GM23338 (cell line): ENCODE results near the gene ZDHHC6. TPM values are rescaled to one million over a fixed set of nuclear protein-coding genes. Genes with fewer than 3 reads are reported as not detected.

Source experiments
- ATAC-seq: fragments of 200-7000 bp; cut with Tn5 transposase; 3 replicates; pipeline ENCODE4 v1.9.1; 2020
- DNase-seq: peaks from one replicate; pipeline ENCODE4 v3.0.0-alpha.2; 2015; ENCODE audit warnings: low spot score
- H2AFZ ChIP-seq: fragments of 200-600 bp; sonication (generic); 2 replicates; pipeline ENCODE4 v1.8.0; 2016; ENCODE audit warnings: antibody characterized with exemption, mild to moderate bottlenecking, moderate library complexity
- H3F3A ChIP-seq: fragments of 200-600 bp; sonication (generic); replicated peaks from 2 replicates; pipeline ENCODE4 v1.8.0; 2017; ENCODE audit warnings: antibody characterized with exemption, mixed run types, low read depth
- H3K27ac ChIP-seq: fragments of 200-600 bp; sonication (generic); 2 replicates; pipeline ENCODE4 v1.6.1; 2016; ENCODE audit warnings: low read depth
- H3K27me3 ChIP-seq: fragments of 200-600 bp; sonication (generic); 2 replicates; pipeline ENCODE4 v1.8.0; 2016; ENCODE audit warnings: mild to moderate bottlenecking, mixed run types, moderate library complexity; ENCODE audit not compliant: insufficient read depth
- H3K36me3 ChIP-seq: fragments of 200-600 bp; sonication (generic); 2 replicates; pipeline ENCODE4 v1.8.0; 2016; ENCODE audit warnings: mild to moderate bottlenecking; ENCODE audit not compliant: insufficient read depth
- H3K4me1 ChIP-seq: fragments of 200-600 bp; sonication (generic); 2 replicates; pipeline ENCODE4 v1.8.0; 2016; ENCODE audit warnings: mild to moderate bottlenecking, moderate library complexity; ENCODE audit not compliant: insufficient read depth
- H3K4me2 ChIP-seq: fragments of 200-600 bp; sonication (generic); 2 replicates; pipeline ENCODE4 v1.7.1; 2017; ENCODE audit warnings: mixed run types
- H3K4me3 ChIP-seq: fragments of 200-600 bp; sonication (generic); 2 replicates; pipeline ENCODE4 v1.6.1; 2016; ENCODE audit warnings: mixed run types
- H3K79me2 ChIP-seq: fragments of 200-600 bp; sonication (generic); replicated peaks from 2 replicates; pipeline ENCODE4 v1.8.0; 2017; ENCODE audit warnings: mild to moderate bottlenecking; ENCODE audit not compliant: insufficient read depth
- H3K9me2 ChIP-seq: fragments of 200-600 bp; sonication (generic); 2 replicates; pipeline ENCODE4 v1.8.0; 2017; ENCODE audit not compliant: insufficient read depth
- H4K20me1 ChIP-seq: fragments of 200-600 bp; sonication (generic); replicated peaks from 2 replicates; pipeline ENCODE4 v1.8.0; 2017; ENCODE audit warnings: mild to moderate bottlenecking; ENCODE audit not compliant: insufficient read depth
- H3K27ac Mint-ChIP-seq: 2 replicates; pipeline ENCODE4 v1.8.0; 2020; ENCODE audit warnings: inconsistent platforms, mild to moderate bottlenecking, moderate library complexity, mixed read lengths
- H3K27me3 Mint-ChIP-seq: 3 replicates; pipeline ENCODE4 v1.8.0; 2022; ENCODE audit warnings: low read depth, mild to moderate bottlenecking, moderate library complexity, mixed read lengths, inconsistent platforms; ENCODE audit not compliant: insufficient read depth, poor library complexity
- H3K36me3 Mint-ChIP-seq: 3 replicates; pipeline ENCODE4 v1.8.0; 2021; ENCODE audit warnings: low read depth, mild to moderate bottlenecking, inconsistent platforms, moderate library complexity, mixed read lengths
- H3K4me1 Mint-ChIP-seq: 3 replicates; pipeline ENCODE4 v1.8.0; 2020; ENCODE audit warnings: mild to moderate bottlenecking, inconsistent platforms, mixed read lengths
- H3K4me3 Mint-ChIP-seq: 3 replicates; pipeline ENCODE4 v1.8.0; 2021; ENCODE audit warnings: moderate library complexity, mild to moderate bottlenecking, inconsistent platforms, mixed read lengths
- H3K9me3 Mint-ChIP-seq: 3 replicates; pipeline ENCODE4 v1.8.0; 2020; ENCODE audit warnings: moderate library complexity, mild to moderate bottlenecking, inconsistent platforms, mixed read lengths
- CREB1 ChIP-seq: fragments of 250-450 bp; sonication (Bioruptor Pico); IDR thresholded peaks from 2 replicates; pipeline ENCODE4 v1.5.0; 2020; ENCODE audit warnings: low read depth, mild to moderate bottlenecking, moderate library complexity
- CTCF ChIP-seq, 2 experiments: fragments of 200-600 bp in 1 of 2; sonication (generic) in 1 of 2; conservative IDR thresholded peaks; 2 replicates each; pipeline versions ENCODE4 v1.5.1 to v1.6.1; 2016 to 2017; ENCODE audit warnings: antibody characterized with exemption in 2 of 2, low read depth in 2 of 2, mild to moderate bottlenecking in 2 of 2, moderate library complexity in 1 of 2
- ETS1 ChIP-seq: IDR thresholded peaks from 2 replicates; pipeline ENCODE4 v1.6.1; 2016; ENCODE audit warnings: antibody characterized with exemption
- EZH2 ChIP-seq: fragments of 200-600 bp; sonication (generic); IDR thresholded peaks from one replicate; pipeline ENCODE4 v1.8.0; 2017; ENCODE audit warnings: antibody characterized with exemption, mild to moderate bottlenecking, low read depth; ENCODE audit not compliant: unreplicated experiment
- EZH2phosphoT487 ChIP-seq: fragments of 200-600 bp; sonication (generic); IDR thresholded peaks from one replicate; pipeline ENCODE4 v1.8.1; 2018; ENCODE audit warnings: antibody characterized with exemption; ENCODE audit not compliant: unreplicated experiment
- JUNB ChIP-seq: IDR thresholded peaks from one replicate; pipeline ENCODE4 v1.6.1; 2016; ENCODE audit warnings: antibody characterized with exemption; ENCODE audit not compliant: unreplicated experiment
- NANOG ChIP-seq: IDR thresholded peaks from 2 replicates; pipeline ENCODE4 v1.6.1; 2016; ENCODE audit warnings: antibody characterized with exemption, borderline replicate concordance
- POLR2AphosphoS5 ChIP-seq: IDR thresholded peaks from 2 replicates; pipeline ENCODE4 v1.6.1; 2016; ENCODE audit warnings: antibody characterized with exemption, low read depth
- STAT1 ChIP-seq: IDR thresholded peaks from one replicate; pipeline ENCODE4 v1.6.1; 2016; ENCODE audit warnings: antibody characterized with exemption; ENCODE audit not compliant: unreplicated experiment
- ZNF114 ChIP-seq: fragments of 250-450 bp; sonication (Bioruptor Pico); IDR thresholded peaks from 2 replicates; pipeline ENCODE4 v1.5.0; 2020; ENCODE audit warnings: mild to moderate bottlenecking, moderate library complexity
- ZNF331 ChIP-seq: fragments of 250-450 bp; sonication (Bioruptor Pico); IDR thresholded peaks from 2 replicates; pipeline ENCODE4 v1.5.0; 2020; ENCODE audit warnings: low read depth, mild to moderate bottlenecking, moderate library complexity
- polyA plus RNA-seq: library from polyadenylated mRNA; unstranded; fragments of >200 nt; fragmentation: Nextera tagmentation; extraction: Ambion mirVana; gene quantifications from 2 replicates; pipeline ENCODE4 v1.2.1, GENCODE V29; 2016
- total RNA-seq: library from RNA; depleted of rRNA; stranded (reverse); fragments of >200 nt; shearing (Covaris generic); gene quantifications from 2 replicates; pipeline ENCODE4 v1.2.3, GENCODE V29; 2014
- TF ChIP-seq, protein P1 (sequence below): IDR thresholded peaks from one replicate; pipeline ENCODE4 v1.6.1; 2018; ENCODE audit warnings: antibody characterized with exemption; ENCODE audit not compliant: unreplicated experiment
- TF ChIP-seq, protein P2 (sequence below): fragments of 250-450 bp; sonication (Bioruptor Pico); IDR thresholded peaks from 2 replicates; pipeline ENCODE4 v1.5.0; 2020; ENCODE audit warnings: mild to moderate bottlenecking, moderate library complexity

ZDHHC6 gene
- total and polyA plus RNA-seq, 2 experiments from 2014 or later, result 24.6 to 33.7 TPM

- Histone ChIP-seq H3K4me1 (no peaks in the 10 kb centered on the region), H3K4me2 (no peak overlapping the region), H3K4me3 (no peak overlapping the region), H4K20me1 (no peaks in the 10 kb centered on the region), H2AFZ (no peak overlapping the region), H3K36me3 (no peaks in the 10 kb centered on the region), H3K9me2 (no peaks in the 10 kb centered on the region), H3K27ac (no peak overlapping the region), H3K27me3 (no peaks in the 10 kb centered on the region), H3F3A (no peaks in the 10 kb centered on the region), H3K79me2 (no peaks in the 10 kb centered on the region)
- TF ChIP-seq STAT1, result no peak
- TF ChIP-seq, protein P1, sequence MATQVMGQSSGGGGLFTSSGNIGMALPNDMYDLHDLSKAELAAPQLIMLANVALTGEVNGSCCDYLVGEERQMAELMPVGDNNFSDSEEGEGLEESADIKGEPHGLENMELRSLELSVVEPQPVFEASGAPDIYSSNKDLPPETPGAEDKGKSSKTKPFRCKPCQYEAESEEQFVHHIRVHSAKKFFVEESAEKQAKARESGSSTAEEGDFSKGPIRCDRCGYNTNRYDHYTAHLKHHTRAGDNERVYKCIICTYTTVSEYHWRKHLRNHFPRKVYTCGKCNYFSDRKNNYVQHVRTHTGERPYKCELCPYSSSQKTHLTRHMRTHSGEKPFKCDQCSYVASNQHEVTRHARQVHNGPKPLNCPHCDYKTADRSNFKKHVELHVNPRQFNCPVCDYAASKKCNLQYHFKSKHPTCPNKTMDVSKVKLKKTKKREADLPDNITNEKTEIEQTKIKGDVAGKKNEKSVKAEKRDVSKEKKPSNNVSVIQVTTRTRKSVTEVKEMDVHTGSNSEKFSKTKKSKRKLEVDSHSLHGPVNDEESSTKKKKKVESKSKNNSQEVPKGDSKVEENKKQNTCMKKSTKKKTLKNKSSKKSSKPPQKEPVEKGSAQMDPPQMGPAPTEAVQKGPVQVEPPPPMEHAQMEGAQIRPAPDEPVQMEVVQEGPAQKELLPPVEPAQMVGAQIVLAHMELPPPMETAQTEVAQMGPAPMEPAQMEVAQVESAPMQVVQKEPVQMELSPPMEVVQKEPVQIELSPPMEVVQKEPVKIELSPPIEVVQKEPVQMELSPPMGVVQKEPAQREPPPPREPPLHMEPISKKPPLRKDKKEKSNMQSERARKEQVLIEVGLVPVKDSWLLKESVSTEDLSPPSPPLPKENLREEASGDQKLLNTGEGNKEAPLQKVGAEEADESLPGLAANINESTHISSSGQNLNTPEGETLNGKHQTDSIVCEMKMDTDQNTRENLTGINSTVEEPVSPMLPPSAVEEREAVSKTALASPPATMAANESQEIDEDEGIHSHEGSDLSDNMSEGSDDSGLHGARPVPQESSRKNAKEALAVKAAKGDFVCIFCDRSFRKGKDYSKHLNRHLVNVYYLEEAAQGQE, result no peak
- TF ChIP-seq NANOG, result no peak
- no peak for TF ChIP-seq POLR2AphosphoS5
- TF ChIP-seq ZNF331 (CRISPR knock-in tag), result no peak
- no peak for TF ChIP-seq EZH2phosphoT487
- no peak for TF ChIP-seq ETS1
- TF ChIP-seq, protein P2, sequence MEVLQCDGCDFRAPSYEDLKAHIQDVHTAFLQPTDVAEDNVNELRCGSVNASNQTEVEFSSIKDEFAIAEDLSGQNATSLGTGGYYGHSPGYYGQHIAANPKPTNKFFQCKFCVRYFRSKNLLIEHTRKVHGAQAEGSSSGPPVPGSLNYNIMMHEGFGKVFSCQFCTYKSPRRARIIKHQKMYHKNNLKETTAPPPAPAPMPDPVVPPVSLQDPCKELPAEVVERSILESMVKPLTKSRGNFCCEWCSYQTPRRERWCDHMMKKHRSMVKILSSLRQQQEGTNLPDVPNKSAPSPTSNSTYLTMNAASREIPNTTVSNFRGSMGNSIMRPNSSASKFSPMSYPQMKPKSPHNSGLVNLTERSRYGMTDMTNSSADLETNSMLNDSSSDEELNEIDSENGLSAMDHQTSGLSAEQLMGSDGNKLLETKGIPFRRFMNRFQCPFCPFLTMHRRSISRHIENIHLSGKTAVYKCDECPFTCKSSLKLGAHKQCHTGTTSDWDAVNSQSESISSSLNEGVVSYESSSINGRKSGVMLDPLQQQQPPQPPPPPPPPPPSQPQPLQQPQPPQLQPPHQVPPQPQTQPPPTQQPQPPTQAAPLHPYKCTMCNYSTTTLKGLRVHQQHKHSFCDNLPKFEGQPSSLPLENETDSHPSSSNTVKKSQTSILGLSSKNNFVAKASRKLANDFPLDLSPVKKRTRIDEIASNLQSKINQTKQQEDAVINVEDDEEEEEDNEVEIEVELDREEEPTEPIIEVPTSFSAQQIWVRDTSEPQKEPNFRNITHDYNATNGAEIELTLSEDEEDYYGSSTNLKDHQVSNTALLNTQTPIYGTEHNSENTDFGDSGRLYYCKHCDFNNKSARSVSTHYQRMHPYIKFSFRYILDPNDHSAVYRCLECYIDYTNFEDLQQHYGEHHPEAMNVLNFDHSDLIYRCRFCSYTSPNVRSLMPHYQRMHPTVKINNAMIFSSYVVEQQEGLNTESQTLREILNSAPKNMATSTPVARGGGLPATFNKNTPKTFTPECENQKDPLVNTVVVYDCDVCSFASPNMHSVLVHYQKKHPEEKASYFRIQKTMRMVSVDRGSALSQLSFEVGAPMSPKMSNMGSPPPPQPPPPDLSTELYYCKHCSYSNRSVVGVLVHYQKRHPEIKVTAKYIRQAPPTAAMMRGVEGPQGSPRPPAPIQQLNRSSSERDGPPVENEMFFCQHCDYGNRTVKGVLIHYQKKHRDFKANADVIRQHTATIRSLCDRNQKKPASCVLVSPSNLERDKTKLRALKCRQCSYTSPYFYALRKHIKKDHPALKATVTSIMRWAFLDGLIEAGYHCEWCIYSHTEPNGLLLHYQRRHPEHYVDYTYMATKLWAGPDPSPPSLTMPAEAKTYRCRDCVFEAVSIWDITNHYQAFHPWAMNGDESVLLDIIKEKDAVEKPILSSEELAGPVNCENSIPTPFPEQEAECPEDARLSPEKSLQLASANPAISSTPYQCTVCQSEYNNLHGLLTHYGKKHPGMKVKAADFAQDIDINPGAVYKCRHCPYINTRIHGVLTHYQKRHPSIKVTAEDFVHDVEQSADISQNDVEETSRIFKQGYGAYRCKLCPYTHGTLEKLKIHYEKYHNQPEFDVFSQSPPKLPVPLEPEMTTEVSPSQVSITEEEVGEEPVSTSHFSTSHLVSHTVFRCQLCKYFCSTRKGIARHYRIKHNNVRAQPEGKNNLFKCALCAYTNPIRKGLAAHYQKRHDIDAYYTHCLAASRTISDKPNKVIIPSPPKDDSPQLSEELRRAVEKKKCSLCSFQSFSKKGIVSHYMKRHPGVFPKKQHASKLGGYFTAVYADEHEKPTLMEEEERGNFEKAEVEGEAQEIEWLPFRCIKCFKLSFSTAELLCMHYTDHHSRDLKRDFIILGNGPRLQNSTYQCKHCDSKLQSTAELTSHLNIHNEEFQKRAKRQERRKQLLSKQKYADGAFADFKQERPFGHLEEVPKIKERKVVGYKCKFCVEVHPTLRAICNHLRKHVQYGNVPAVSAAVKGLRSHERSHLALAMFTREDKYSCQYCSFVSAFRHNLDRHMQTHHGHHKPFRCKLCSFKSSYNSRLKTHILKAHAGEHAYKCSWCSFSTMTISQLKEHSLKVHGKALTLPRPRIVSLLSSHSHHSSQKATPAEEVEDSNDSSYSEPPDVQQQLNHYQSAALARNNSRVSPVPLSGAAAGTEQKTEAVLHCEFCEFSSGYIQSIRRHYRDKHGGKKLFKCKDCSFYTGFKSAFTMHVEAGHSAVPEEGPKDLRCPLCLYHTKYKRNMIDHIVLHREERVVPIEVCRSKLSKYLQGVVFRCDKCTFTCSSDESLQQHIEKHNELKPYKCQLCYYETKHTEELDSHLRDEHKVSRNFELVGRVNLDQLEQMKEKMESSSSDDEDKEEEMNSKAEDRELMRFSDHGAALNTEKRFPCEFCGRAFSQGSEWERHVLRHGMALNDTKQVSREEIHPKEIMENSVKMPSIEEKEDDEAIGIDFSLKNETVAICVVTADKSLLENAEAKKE (CRISPR knock-in tag), result no peak
- no peak for TF ChIP-seq ZNF114
- no peak for TF ChIP-seq JUNB
- TF ChIP-seq CREB1 (CRISPR knock-in tag), result no peak
- TF ChIP-seq CTCF (conservative IDR thresholded peaks at IDR 0.05; ENCODE audit: low read depth in 2 of 2), result no peak
- no peak for TF ChIP-seq EZH2
- H3K4me3 Mint-ChIP-seq, result no peak overlapping the region
- H3K4me1 Mint-ChIP-seq, result no peaks in the 10 kb centered on the region
- no peaks in the 10 kb centered on the region for H3K36me3 Mint-ChIP-seq
- ATAC-seq (no peak), DNase-seq (no peak)
- peaks cover 1% of the 10 kb centered on the region for H3K27me3 Mint-ChIP-seq
- H3K27ac Mint-ChIP-seq, result no peak overlapping the region
- H3K9me3 Mint-ChIP-seq, result no peaks in the 10 kb centered on the region
Measured at GRCh38 chr10:112385201-112385600, 61.5 kb downstream of the ZDHHC6 start.
